Adrenal gland (tissue), 12 donors: ENCODE measurements around the gene VPS72. TPM values are rescaled to one million over a fixed set of nuclear protein-coding genes. Genes with fewer than 3 reads are reported as not detected.
"Not testable (repeated sequence)": the region's sequence is repeated elsewhere in the genome, so short reads cannot be mapped to it uniquely, and the experiment has no call there.

Experiments used
- DNase-seq, 7 donors: peaks; one replicate each; pipeline ENCODE4 v3.0.0-alpha.2; 2019 to 2020
- H3K27ac ChIP-seq, 5 donors: fragments of 200-600 bp; sonication (generic) in 4 of 5; 1 replicate in 3 of 5; 2 replicates in 2 of 5; pipeline versions ENCODE4 v1.5.1 to v1.8.0; 2016 to 2020; ENCODE audit warnings: mild to moderate bottlenecking in 1 of 5
- H3K27me3 ChIP-seq: fragments of 200-600 bp; 2 replicates; pipeline ENCODE4 v1.8.0; 2021
- H3K36me3 ChIP-seq, 2 donors: fragments of 200-600 bp; replicated peaks in 1 of 2; 1 replicate in 1 of 2; 2 replicates in 1 of 2; pipeline versions ENCODE4 v1.5.1 to v1.8.0; 2018 to 2022
- H3K4me1 ChIP-seq, 2 donors: fragments of 200-600 bp; replicated peaks in 1 of 2; 1 replicate in 1 of 2; 2 replicates in 1 of 2; pipeline versions ENCODE4 v1.5.1 to v1.8.0; 2018 to 2021
- H3K4me3 ChIP-seq, 4 donors: fragments of 200-600 bp; sonication (generic) in 3 of 4; one replicate each; pipeline ENCODE4 v1.5.1; 2016 to 2018
- H3K9me3 ChIP-seq, 3 donors: fragments of 200-600 bp; sonication (generic) in 1 of 3; replicated peaks in 1 of 3; 1 replicate in 2 of 3; 2 replicates in 1 of 3; pipeline versions ENCODE4 v1.5.1 to v1.8.0; 2016 to 2021
- CTCF ChIP-seq, 6 experiments: fragments of 450-650 bp in 4 of 6; fragments of 200-600 bp in 2 of 6; sonication (generic) in 1 of 6; IDR thresholded peaks; 1 replicate in 5 of 6; 2 replicates in 1 of 6; pipeline versions ENCODE4 v1.5.1 to v1.8.0; 2016 to 2021; ENCODE audit warnings: antibody characterized with exemption in 6 of 6, mild to moderate bottlenecking in 2 of 6, moderate library complexity in 1 of 6
- POLR2A ChIP-seq, 2 donors: fragments of 450-650 bp; IDR thresholded peaks; one replicate each; pipeline ENCODE4 v1.6.1; 2017; ENCODE audit warnings: antibody characterized with exemption in 2 of 2, mild to moderate bottlenecking in 2 of 2, moderate library complexity in 1 of 2
- WGBS, 4 donors: extraction: QIAGEN DNeasy Blood & Tissue Kit in 2 of 4; methylation state at CpG; one replicate each; pipeline versions ENCODE4 v1.1.5 to v1.1.7; 2013 to 2017; 5-methylcytosine and 5-hydroxymethylcytosine counted together
- intact Hi-C, 2 donors: fragments of 100-400 bp; cut with DNase I; formaldehyde crosslinking; loops; one replicate each; pipeline versions ENCODE4 v1.14.1 to v1.15.0; 2022 to 2023
- polyA plus RNA-seq, 3 donors: library from polyadenylated mRNA; stranded (reverse); fragments of 200-250 nt in 2 of 3; fragments of 350-450 nt in 1 of 3; fragmentation: Illumina TruSeq in 1 of 3; extraction: RNeasy Lipid Tissue Mini Kit (QIAGEN cat#74804) in 1 of 3; gene quantifications; one replicate each; pipeline ENCODE4 v1.2.3, GENCODE V29; 2013 to 2014
- total RNA-seq, 9 donors: library from RNA; depleted of rRNA in 4 of 9; stranded (reverse); fragments of >200 nt in 4 of 9; fragments of 120-200 nt in 1 of 9; fragmentation: NEBNext Ultra II Directional in 1 of 9; extraction: Animal tissue kit (Norgen Biotek cat#: 25700) in 1 of 9; gene quantifications; one replicate each; pipeline versions ENCODE4 v1.1.0 to v1.2.4, GENCODE V29; 2013 to 2023
- donor health status: healthy with polysubstance abuse.
- donor health status: Bipolar disorder and iron deficiency.
- donor health status: DM: yes; HTN: yes; CAD: no.
- donor health status: DM: no; HTN: no; CAD: no.
- donor health status: DM: no; HTN: no; CAD: no.
- donor health status: DM: yes; HTN: yes; CAD: no.

Gene VPS72
- total and polyA plus RNA-seq, 12 donors, result 30.0 to 57.1 (median 39.2) TPM

GRCh38 chr1:151211972-151212705 is 22.1 kb upstream of the VPS72 start:
- Histone ChIP-seq H3K4me1 (peaks cover 0 to 3% of the 10 kb centered on the region in 2 donors), H3K36me3 (peaks cover 0 to 30% of the 10 kb centered on the region in 2 donors), H3K9me3 (no peaks in the 10 kb centered on the region), H3K27ac (no peak overlapping the region), H3K27me3 (no peaks in the 10 kb centered on the region), H3K4me3 (no peak overlapping the region)
- intact Hi-C loops, result no loop called here
- no peak for DNase-seq
- 81 to 90% (median 87%) methylated on average over 14 to 15 of the region's 15 CpGs for WGBS, 4 donors
- no peak for TF ChIP-seq CTCF (IDR thresholded peaks at IDR 0.05)
- TF ChIP-seq POLR2A (IDR thresholded peaks at IDR 0.05), result no peak

DNA sequence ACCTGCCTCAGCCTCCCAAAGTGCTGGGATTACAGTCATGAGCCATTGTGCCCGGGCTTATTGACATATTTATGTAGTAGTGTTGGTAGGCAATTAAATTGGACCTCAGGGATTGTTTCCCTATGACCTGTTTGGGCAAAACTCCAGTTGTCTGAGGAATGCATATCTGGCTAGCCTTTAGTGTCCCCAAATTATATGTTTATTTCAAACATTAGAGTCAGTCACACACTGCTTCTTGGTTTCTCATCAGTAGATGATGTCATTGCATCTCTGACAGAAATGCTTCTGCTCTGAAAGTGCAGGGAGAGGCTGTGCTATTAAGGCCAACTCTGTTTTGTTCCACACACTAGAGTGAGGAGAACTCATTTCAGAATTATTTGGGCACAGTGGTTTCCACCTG is 20.8 kb upstream of the VPS72 start:
- TF ChIP-seq CTCF (IDR thresholded peaks at IDR 0.05) (no peak), POLR2A (IDR thresholded peaks at IDR 0.05) (no peak)
- no peak for DNase-seq
- Histone ChIP-seq H3K27me3 (no peaks in the 10 kb centered on the region), H3K4me3 (no peak overlapping the region), H3K9me3 (no peaks in the 10 kb centered on the region), H3K36me3 (peaks cover 0 to 42% of the 10 kb centered on the region in 2 donors), H3K27ac (no peak overlapping the region), H3K4me1 (peaks cover 0 to 3% of the 10 kb centered on the region in 2 donors)
- intact Hi-C loops, result no loop called here
- 81 to 86% (median 86%) methylated on average over 1 of the region's 1 CpG for WGBS, 4 donors

DNA sequence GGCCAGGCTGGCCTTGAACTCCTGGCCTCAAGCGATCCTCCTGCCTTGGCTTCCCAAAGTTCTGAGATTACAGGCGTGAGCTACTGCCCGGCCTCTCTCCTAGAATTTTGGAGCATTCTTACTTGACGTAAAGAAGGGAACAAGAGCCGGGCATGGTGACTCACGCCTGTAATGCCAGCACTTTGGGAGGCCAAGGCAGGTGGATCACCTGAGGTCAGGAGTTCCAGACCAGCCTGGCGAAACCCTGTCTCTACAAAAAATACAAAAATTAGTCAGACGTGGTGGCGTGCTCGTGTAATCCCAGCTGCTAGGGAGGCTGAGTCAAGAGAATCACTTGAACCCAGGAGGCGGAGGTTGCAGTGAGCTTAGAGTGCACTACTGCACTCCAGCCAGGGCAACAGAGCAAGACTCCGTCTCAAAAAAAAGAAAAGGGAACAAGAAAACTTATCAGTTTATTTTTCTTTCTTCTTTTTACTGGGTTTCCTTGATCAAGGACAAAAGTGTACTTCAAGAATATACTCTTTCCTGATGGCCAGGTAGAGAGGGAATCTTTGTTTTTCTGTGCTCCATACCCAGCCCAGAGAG is 15.5 kb upstream of the VPS72 start:
- H3K36me3 ChIP-seq, result peaks cover 0 to 44% of the 10 kb centered on the region in 2 donors
- 76 to 89% (median 81%) methylated on average over 11 to 12 of the region's 12 CpGs for WGBS, 4 donors
- peaks cover 18 to 29% of the 10 kb centered on the region in 2 donors for H3K4me1 ChIP-seq

GRCh38 chr1:151199873-151200581 is 10.0 kb upstream of the VPS72 start:
- Histone ChIP-seq H3K36me3 (peaks cover 0 to 16% of the 10 kb centered on the region in 2 donors), H3K4me1 (peaks cover 32 to 46% of the 10 kb centered on the region in 2 donors), H3K27me3 (no peaks in the 10 kb centered on the region), H3K4me3 (peak overlapping the region in 3 of 4 donors; percentile 27 to 97 (median 61)), H3K9me3 (no peaks in the 10 kb centered on the region), H3K27ac (peak overlapping the region in 3 of 5 donors; percentile 94 to 99 (median 95))
- peak in 3 of 7 donors; percentile 28 to 56 (median 46) for DNase-seq
- intact Hi-C loops, result loop anchor here (5.0 kb wide), 1 partner anchor 52 kb away; the partner anchor contains the start of gene PSMD4 (in 2 of the 2)
- TF ChIP-seq POLR2A (IDR thresholded peaks at IDR 0.05) (no peak), CTCF (IDR thresholded peaks at IDR 0.05) (no peak)
- WGBS, 4 donors, result 14 to 23% (median 19%) methylated on average over 11 of the region's 11 CpGs

More for the DNA sequence above, 15.5 kb upstream of the VPS72 start:
- H3K27me3 ChIP-seq, H3K4me3 ChIP-seq, H3K9me3 ChIP-seq, H3K27ac ChIP-seq, intact Hi-C loops: not testable (repeated sequence)
- peak in 2 of 7 donors; percentile 27 to 50 for DNase-seq
